IPS-18c (cell line): Measurements from ENCODE around the gene FRG2.
"Not testable (repeated sequence)": the region's sequence is repeated elsewhere in the genome, so short reads cannot be mapped to it uniquely, and the experiment has no call there.

Experiments used
- H3K4me3 ChIP-seq: 2 replicates; pipeline ENCODE4 v1.7.0; 2013; ENCODE audit warnings: low read depth, mild to moderate bottlenecking, low read length, moderate library complexity; ENCODE audit not compliant: insufficient read depth
- H3K9me3 ChIP-seq: one replicate; pipeline ENCODE4 v1.6.1; 2013; ENCODE audit warnings: mild to moderate bottlenecking, low read length, moderate library complexity; ENCODE audit not compliant: control insufficient read depth, insufficient read depth

Gene FRG2

GRCh38 chr4:190018201-190018920 lies 8.7 kb downstream of the FRG2 start:
- Histone ChIP-seq H3K9me3 (peaks cover 3% of the 10 kb centered on the region), H3K4me3 (no peak overlapping the region)

- Histone ChIP-seq H3K4me3 (peak overlapping the region; percentile 38), H3K9me3 (peaks cover 3% of the 10 kb centered on the region)
Observed at GRCh38 chr4:190017357-190018200, 9.5 kb downstream of the FRG2 start.

GRCh38 chr4:190016369-190017289 lies 10.4 kb downstream of the FRG2 start:
- peak overlapping the region; percentile 20; the same call in 1 of the 2 replicates for H3K4me3 ChIP-seq
- H3K9me3 ChIP-seq: peaks cover 3% of the 10 kb centered on the region

- peak overlapping the region; percentile 51 for H3K4me3 ChIP-seq
- peaks cover 3% of the 10 kb centered on the region for H3K9me3 ChIP-seq
Observed at GRCh38 chr4:190015538-190016368, 11.3 kb downstream of the FRG2 start.

- H3K4me3 ChIP-seq: peak overlapping the region; percentile 51
Observed at GRCh38 chr4:190014771-190015537, 12.1 kb downstream of the FRG2 start.

GRCh38 chr4:189989941-189990340 lies 37.1 kb downstream of the FRG2 start:
- not testable (repeated sequence) for H3K9me3 ChIP-seq, H3K4me3 ChIP-seq

More at GRCh38 chr4:190014771-190015537, 12.1 kb downstream of the FRG2 start:
- H3K9me3 ChIP-seq: peaks cover 3% of the 10 kb centered on the region

- H3K9me3 ChIP-seq: no peaks in the 10 kb centered on the region
- no peak overlapping the region for H3K4me3 ChIP-seq
Observed at GRCh38 chr4:189988877-189989431, 38.1 kb downstream of the FRG2 start.

GRCh38 chr4:189985651-189986243 lies 41.3 kb downstream of the FRG2 start:
- H3K9me3 ChIP-seq, H3K4me3 ChIP-seq: not testable (repeated sequence)

GRCh38 chr4:189984661-189985060 lies 42.4 kb downstream of the FRG2 start:
- H3K4me3 ChIP-seq, H3K9me3 ChIP-seq: not testable (repeated sequence)

GRCh38 chr4:189983916-189984526 lies 43.0 kb downstream of the FRG2 start:
- H3K9me3 ChIP-seq, H3K4me3 ChIP-seq: not testable (repeated sequence)

- H3K9me3 ChIP-seq: no peaks in the 10 kb centered on the region
Observed at GRCh38 chr4:189981970-189982369, 45.1 kb downstream of the FRG2 start.

GRCh38 chr4:189980292-189980691 lies 46.8 kb downstream of the FRG2 start:
- not testable (repeated sequence) for H3K9me3 ChIP-seq, H3K4me3 ChIP-seq

More at GRCh38 chr4:189981970-189982369, 45.1 kb downstream of the FRG2 start:
- no peak overlapping the region for H3K4me3 ChIP-seq

GRCh38 chr4:189979196-189980047 lies 47.6 kb downstream of the FRG2 start:
- no peak overlapping the region for H3K4me3 ChIP-seq
- H3K9me3 ChIP-seq: peaks cover 2% of the 10 kb centered on the region
